HG03342 (cell line): ENCODE results near the gene SLC25A20.
"Not testable (repeated sequence)": the region's sequence is repeated elsewhere in the genome, so short reads cannot be mapped to it uniquely, and the experiment has no call there.

Source experiments
- ATAC-seq: cut with Tn5 transposase; IDR thresholded peaks from one replicate; pipeline ENCODE4 v1.9.1; 2021; ENCODE audit warnings: mild to moderate bottlenecking, moderate library complexity; ENCODE audit not compliant: unreplicated experiment

The SLC25A20 gene

DNA sequence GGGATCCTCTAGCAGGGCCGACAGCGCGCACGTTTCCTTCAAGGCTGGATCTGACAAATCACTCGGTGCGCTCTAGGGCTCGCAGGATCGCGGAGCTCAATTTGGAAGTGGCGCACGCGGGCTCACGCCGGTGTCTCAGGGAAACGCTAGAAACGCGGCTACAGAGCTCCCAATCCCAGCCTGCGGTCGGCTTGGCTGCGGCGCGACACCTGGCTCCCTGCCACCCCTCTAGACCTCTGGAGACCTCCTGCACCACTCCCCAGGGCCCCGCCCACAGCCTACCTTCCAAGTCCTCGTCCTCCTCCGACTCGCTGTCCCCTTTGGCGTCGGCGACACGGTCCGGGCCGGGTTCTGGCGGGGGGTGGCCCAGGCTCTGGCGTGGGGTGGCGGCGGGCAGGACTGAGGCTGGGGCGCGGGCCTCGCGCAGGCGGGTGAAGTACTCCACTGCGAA, 51.6 kb downstream of the SLC25A20 start:
- peak; percentile 12 for ATAC-seq

DNA sequence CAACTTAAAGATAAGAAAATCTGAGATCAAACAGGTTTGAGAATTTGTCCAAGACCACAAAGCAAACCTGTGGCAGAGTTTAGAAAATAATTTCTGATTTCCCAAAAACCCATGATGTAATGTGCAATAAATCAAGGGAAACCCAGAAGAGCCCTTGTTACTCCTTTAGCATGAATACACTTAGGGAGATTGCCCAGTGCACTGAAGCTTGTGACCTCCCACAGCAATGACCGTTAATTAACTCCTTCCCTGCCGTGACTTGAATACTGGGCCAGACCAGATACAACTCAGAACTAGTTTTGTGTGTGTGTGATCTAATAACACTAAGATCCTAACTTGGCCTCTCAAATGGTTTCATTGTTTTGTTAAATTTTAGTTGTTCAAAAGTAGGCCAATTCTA, 53.5 kb downstream of the SLC25A20 start:
- ATAC-seq = no peak

DNA sequence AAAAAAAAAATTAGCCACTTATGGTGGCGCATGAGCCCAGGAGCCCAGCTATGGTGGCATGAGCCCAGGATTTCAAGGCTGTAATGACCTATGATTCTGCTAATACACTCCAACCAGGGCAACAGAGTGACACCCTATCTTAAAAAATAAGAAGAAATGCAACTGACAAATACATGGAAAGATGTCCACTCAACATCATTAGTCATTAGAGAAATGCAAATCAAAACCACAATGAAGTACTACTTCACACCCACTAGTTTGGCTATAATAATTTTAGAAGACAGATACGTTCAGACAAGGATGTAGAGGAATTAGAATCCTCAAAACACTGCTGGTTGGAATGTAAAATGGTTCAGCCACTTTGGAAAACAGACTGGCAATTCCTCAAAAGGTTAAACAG, 61.5 kb downstream of the SLC25A20 start:
- ATAC-seq = no peak

- no peak for ATAC-seq
Measured at GRCh38 chr3:48835650-48836366, 62.9 kb downstream of the SLC25A20 start.

DNA sequence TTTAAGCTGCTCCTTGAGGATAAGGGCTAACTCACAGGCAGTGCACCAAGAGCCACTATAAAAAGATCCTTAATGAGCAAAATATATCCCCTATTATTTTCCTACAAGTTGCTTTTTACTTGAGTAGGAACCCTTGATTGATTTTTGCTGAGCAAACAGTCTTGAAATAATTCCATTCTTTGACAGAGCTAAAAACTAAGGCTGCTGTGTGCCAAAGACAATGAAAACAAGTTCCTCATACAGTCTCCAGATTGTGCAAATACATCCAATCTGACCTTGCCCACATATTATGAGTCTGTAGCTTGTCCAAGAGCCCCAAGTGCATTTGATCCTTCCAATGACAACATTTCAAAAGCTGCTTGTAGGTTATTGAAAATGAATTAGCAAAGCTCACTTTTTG, 66.0 kb downstream of the SLC25A20 start:
- ATAC-seq = no peak

- ATAC-seq = no peak
Measured at GRCh38 chr3:48830715-48831114, 68.0 kb downstream of the SLC25A20 start.

- not testable (repeated sequence) for ATAC-seq
Measured at GRCh38 chr3:48829525-48829924, 69.2 kb downstream of the SLC25A20 start.

DNA sequence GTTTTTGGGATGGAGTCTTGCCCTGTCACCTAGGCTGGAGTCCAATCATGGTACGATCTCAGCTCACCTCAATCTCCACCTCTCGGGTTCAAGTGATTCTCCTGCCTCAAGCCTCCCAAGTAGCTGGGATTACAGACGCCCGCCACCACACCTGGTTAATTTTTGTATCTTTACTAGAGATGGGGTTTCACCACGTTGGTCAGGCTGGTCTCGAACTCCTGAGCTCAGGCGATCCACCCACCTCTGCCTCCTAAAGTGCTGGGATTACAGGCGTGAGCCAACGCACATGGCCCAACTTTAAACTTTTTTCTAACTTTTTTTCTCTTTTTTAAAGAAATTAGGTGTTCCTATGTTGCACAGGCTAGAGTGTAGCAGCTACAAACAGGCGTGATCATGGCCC, 70.8 kb downstream of the SLC25A20 start:
- not testable (repeated sequence) for ATAC-seq

DNA sequence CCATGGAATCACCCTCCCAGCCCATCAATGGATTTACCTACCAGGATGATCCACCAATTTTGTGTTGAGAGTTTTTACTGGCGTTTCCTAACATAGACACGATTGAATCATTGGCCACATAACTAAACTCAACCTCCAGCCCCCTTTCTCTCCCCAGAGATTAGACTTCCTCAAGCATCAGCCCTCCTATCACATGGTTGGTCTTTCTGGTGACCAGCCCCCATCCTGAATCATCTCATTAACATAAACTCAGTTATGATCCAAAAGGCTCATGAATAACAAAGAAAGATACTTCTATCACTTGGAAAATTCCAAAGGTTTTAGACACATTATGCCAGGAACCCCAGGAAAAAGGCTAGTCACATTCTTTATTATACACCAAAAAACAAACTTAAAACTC, 72.2 kb downstream of the SLC25A20 start:
- no peak for ATAC-seq

DNA sequence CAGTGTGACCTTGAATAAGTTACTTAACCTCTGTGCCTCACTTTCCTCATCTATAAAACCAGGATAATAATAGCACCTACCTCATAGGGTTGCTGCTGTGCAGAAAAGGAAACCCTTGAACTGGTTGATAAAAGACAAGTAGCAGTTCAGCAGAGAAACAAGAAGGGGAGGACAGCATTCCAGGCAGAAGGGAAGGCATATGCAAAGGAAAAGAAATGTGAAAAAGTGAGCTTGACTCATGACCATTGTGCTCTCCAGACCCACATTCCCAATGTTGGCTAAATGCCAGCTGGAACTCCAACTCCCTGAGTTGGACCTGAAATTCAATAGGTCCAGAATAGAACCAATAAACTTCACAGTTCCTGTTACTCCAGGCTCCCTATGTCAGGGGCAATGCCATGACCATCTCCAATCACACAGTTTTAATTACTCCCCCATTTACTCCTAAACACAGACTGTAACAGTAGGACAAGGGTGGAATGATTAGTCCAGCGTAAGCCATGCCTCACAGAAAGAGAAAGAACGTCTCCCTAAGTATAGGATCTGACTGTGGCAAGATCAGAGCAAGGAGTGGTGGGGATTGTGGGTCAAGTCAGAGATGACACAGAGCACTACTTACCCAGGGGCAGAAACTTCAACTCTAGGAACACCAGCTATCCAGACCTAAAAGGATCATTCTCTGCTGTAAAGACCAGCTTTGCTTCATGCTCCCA, 77.9 kb downstream of the SLC25A20 start:
- no peak for ATAC-seq

- ATAC-seq = no peak
Measured at GRCh38 chr3:48819234-48820221, 79.2 kb downstream of the SLC25A20 start.

- no peak for ATAC-seq
Measured at GRCh38 chr3:48811524-48811923, 87.2 kb downstream of the SLC25A20 start.
